ENCODE results near the gene CSNK2A3. TPM values are rescaled to one million over a fixed set of nuclear protein-coding genes. Genes with fewer than 3 reads are reported as not detected.

The CSNK2A3 gene
- total RNA-seq, 1 experiment from 2014 or later: 1.7 TPM

DNA sequence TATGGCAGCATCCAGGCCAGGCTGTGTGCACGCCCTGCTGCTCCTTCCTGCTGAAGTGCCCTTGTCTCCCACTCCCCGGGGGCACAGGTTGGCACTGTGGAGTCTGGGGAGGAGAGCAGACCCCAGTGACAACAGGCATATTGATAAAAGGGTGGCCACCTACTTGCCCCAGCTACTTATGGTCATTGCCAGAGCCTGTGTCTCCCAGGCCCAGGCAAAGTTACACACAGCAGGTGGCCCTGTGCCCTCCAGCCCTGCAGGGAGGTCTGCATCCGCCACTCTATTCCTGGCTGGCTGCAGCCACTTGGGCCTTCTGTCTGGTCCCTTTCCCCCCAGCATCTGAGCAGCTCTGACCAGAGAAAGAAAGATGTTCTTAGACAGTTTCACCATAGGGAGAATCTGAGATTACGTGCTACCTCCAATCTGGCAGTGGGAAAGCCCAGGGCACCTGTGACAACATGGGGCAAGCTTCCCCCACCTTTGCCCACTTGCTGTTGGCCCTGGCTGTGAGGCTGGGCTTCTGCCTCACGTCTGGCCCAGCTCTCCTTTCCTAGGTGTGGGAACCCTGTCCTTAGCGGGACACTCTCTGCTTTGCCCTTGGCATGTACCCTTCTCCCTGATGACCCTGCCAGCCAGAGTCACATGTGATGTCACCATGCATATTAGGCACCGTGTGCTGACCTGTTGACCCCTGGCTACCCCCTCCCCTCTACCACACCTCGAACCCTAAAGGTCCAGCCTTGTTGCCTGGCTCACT, 25.3 kb upstream of the CSNK2A3 start:
- Histone ChIP-seq H3K79me1 (ENCODE audit: insufficient read depth, low read depth, low read length, poor library complexity, severe bottlenecking) (no peaks in the 10 kb centered on the region), H3K56ac (ENCODE audit: insufficient read length, low read depth, low read length) (no peak overlapping the region), H4K5ac (ENCODE audit: insufficient read length, low read depth, low read length) (no peak overlapping the region), H3K18ac (ENCODE audit: insufficient read length, low read depth, low read length) (no peak overlapping the region), H3K79me2 (ENCODE audit: insufficient read depth, low read length) (no peaks in the 10 kb centered on the region), H3T11ph (ENCODE audit: low read length) (no peak overlapping the region), H3K4ac (ENCODE audit: low read depth, low read length) (no peak overlapping the region), H3K4me1 (ENCODE audit: insufficient read depth, low read length) (no peaks in the 10 kb centered on the region), H2BK120ac (ENCODE audit: low read depth, low read length, poor library complexity, severe bottlenecking) (no peak overlapping the region), H3K23ac (ENCODE audit: insufficient read length, low read depth, low read length) (no peak overlapping the region), H3K4me2 (ENCODE audit: insufficient read depth, insufficient read length, low read length) (no peak overlapping the region), H2AK5ac (ENCODE audit: insufficient read length, low read length) (no peak overlapping the region), H4K20me1 (ENCODE audit: control insufficient read depth, insufficient read depth, insufficient read length) (no peaks in the 10 kb centered on the region), H2BK20ac (ENCODE audit: low read depth, low read length, poor library complexity, severe bottlenecking) (no peak overlapping the region), H3K27ac (ENCODE audit: insufficient read length, low read depth, low read length) (no peak overlapping the region), H4K8ac (replicated peaks; ENCODE audit: insufficient read length, low read depth, low read length) (no peak overlapping the region), H3K9ac (ENCODE audit: extremely low read depth, insufficient read length, low read length) (no peak overlapping the region), H3K9me3 (ENCODE audit: control insufficient read depth, low read depth, low read length) (no peaks in the 10 kb centered on the region), H3K23me2 (ENCODE audit: insufficient read length, low read depth, low read length, poor library complexity, severe bottlenecking) (no peaks in the 10 kb centered on the region), H2BK15ac (ENCODE audit: low read depth, low read length) (no peak overlapping the region), H2BK12ac (ENCODE audit: insufficient read length, low read depth, low read length) (no peak overlapping the region), H3K14ac (ENCODE audit: insufficient read depth, low read length) (no peak overlapping the region; the same call in 1 of the 2 replicates), H4K91ac (ENCODE audit: insufficient read length, low read depth, low read length) (no peak overlapping the region), H2AFZ (ENCODE audit: low read length) (no peak overlapping the region), H2BK5ac (ENCODE audit: insufficient read length, low read length) (no peak overlapping the region), H3K27me3 (ENCODE audit: insufficient read depth, low read length) (no peaks in the 10 kb centered on the region)
- WGBS (ENCODE audit: extremely low coverage, insufficient read length, low lambda C conversion rate): no CpG with 5 or more reads among the region's 8 CpGs
- Mint-ChIP-seq H3K27ac (peak overlapping the region in 1 of 3 experiments; percentile 33; a peak in 3 of 7 replicates), H3K4me3 (no peak overlapping the region), H3K9me3 (no peaks in the 10 kb centered on the region), H3K4me1 (peaks cover 11 to 12% of the 10 kb centered on the region in 2 experiments), H3K36me3 (ENCODE audit: insufficient read depth in 1 of 3, low read depth in 3 of 3) (no peaks in the 10 kb centered on the region), H3K27me3 (ENCODE audit: low read depth) (peaks cover 37% of the 10 kb centered on the region)
- TF ChIP-seq, protein P1, sequence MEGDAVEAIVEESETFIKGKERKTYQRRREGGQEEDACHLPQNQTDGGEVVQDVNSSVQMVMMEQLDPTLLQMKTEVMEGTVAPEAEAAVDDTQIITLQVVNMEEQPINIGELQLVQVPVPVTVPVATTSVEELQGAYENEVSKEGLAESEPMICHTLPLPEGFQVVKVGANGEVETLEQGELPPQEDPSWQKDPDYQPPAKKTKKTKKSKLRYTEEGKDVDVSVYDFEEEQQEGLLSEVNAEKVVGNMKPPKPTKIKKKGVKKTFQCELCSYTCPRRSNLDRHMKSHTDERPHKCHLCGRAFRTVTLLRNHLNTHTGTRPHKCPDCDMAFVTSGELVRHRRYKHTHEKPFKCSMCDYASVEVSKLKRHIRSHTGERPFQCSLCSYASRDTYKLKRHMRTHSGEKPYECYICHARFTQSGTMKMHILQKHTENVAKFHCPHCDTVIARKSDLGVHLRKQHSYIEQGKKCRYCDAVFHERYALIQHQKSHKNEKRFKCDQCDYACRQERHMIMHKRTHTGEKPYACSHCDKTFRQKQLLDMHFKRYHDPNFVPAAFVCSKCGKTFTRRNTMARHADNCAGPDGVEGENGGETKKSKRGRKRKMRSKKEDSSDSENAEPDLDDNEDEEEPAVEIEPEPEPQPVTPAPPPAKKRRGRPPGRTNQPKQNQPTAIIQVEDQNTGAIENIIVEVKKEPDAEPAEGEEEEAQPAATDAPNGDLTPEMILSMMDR (conservative IDR thresholded peaks at IDR 0.05): no peak
- DNase-seq: no peak

Data from H9 (cell line).